ENCODE data around the gene FOXRED2. TPM values are rescaled to one million over a fixed set of nuclear protein-coding genes. Genes with fewer than 3 reads are reported as not detected.

Gene FOXRED2
- total RNA-seq, 1 experiment from 2014 or later: 37.7 TPM

- POLR2A ChIA-PET: no interaction called here
- Histone ChIP-seq H3K9me3 (ENCODE audit: control insufficient read depth, insufficient read depth, low read depth, low read length) (no peaks in the 10 kb centered on the region), H3K36me3 (ENCODE audit: control insufficient read depth, insufficient read depth, low read length) (no peaks in the 10 kb centered on the region), H3K27me3 (ENCODE audit: control insufficient read depth, insufficient read depth, low read length) (no peaks in the 10 kb centered on the region), H3K27ac (ENCODE audit: low read length) (no peak overlapping the region), H3K4me1 (ENCODE audit: control insufficient read depth, insufficient read depth, low read length) (no peaks in the 10 kb centered on the region), H3K4me3 (ENCODE audit: low read depth in 2 of 2, low read length in 2 of 2) (no peak overlapping the region)
- DNase-seq (ENCODE audit: low read depth, low spot score) (no peak), ATAC-seq (no peak; the same call in 1 of the 2 replicates)
- in situ Hi-C loops (cut with HindIII; ENCODE audit: low pct_unique_long_range_greater_than_20kb, low sequenced_read_pairs) (no loop called here), intact Hi-C loops (cut with micrococcal nuclease; ENCODE audit: unreplicated experiment) (no loop called here)
- TF ChIP-seq REST (IDR thresholded peaks at IDR 0.05; ENCODE audit: insufficient read depth in 1 of 2, low read depth in 2 of 2, low read length in 1 of 2) (no peak), SIN3A (IDR thresholded peaks at IDR 0.05; ENCODE audit: borderline replicate concordance, insufficient read depth, low read depth, low read length) (no peak), TCF7L2 (IDR thresholded peaks at IDR 0.05; ENCODE audit: low read depth, low read length) (no peak)
- CTCF ChIA-PET: no interaction called here
- no TSS peak for BruUV-seq (replicated peaks)
Measured at GRCh38 chr22:36493690-36494110, 13.1 kb downstream of the FOXRED2 start.

- intact Hi-C loops (cut with micrococcal nuclease; ENCODE audit: unreplicated experiment): no loop called here
- ATAC-seq: no peak
- CTCF ChIA-PET: no interaction called here
Measured at GRCh38 chr22:36492109-36492508, 14.7 kb downstream of the FOXRED2 start.

More at GRCh38 chr22:36492109-36492508, 14.7 kb downstream of the FOXRED2 start:
- no peak for TF ChIP-seq CTCF (IDR thresholded peaks at IDR 0.05)
- TF ChIP-seq REST (IDR thresholded peaks at IDR 0.05; ENCODE audit: insufficient read depth in 1 of 2, low read depth in 2 of 2, low read length in 1 of 2): no peak
- TF ChIP-seq POLR2AphosphoS5 (IDR thresholded peaks at IDR 0.05; ENCODE audit: low read depth, low read length): no peak
- no peak for TF ChIP-seq TCF7L2 (IDR thresholded peaks at IDR 0.05; ENCODE audit: low read depth, low read length)
- no peak for TF ChIP-seq SIN3A (IDR thresholded peaks at IDR 0.05; ENCODE audit: borderline replicate concordance, insufficient read depth, low read depth, low read length)
- POLR2A ChIA-PET: no interaction called here
- H3K36me3 ChIP-seq (ENCODE audit: control insufficient read depth, insufficient read depth, low read length): no peaks in the 10 kb centered on the region
- H3K27me3 ChIP-seq (ENCODE audit: control insufficient read depth, insufficient read depth, low read length): no peaks in the 10 kb centered on the region
- BruUV-seq (replicated peaks): no TSS peak
- H3K4me1 ChIP-seq (ENCODE audit: control insufficient read depth, insufficient read depth, low read length): no peaks in the 10 kb centered on the region
- in situ Hi-C loops (cut with HindIII; ENCODE audit: low pct_unique_long_range_greater_than_20kb, low sequenced_read_pairs): no loop called here
- H3K27ac ChIP-seq (ENCODE audit: low read length): no peak overlapping the region
- H3K4me3 ChIP-seq (ENCODE audit: low read depth in 2 of 2, low read length in 2 of 2): no peak overlapping the region
- no peak for DNase-seq (ENCODE audit: low read depth, low spot score)
- no peaks in the 10 kb centered on the region; the same call in 1 of the 2 replicates for H3K9me3 ChIP-seq (ENCODE audit: control insufficient read depth, insufficient read depth, low read depth, low read length)

Measured in Panc1 (cell line).